ENCODE data around the gene SYPL2. TPM values are rescaled to one million over a fixed set of nuclear protein-coding genes. Genes with fewer than 3 reads are reported as not detected.

The SYPL2 gene
- total and polyA plus RNA-seq, 11 donors: 11.3 to 39.7 (median 25.4) TPM

Other genes with a start within 250 kb of the SYPL2 start
- 10 to 100 TPM in 1 of 9 donors, 1 to 10 TPM in 8; 2.5 to 11.9 (median 8.6) TPM for gene CELSR2, start 217.0 kb upstream of the SYPL2 start, total RNA-seq
- 1 to 10 TPM; 1.6 to 2.1 TPM for gene CELSR2, start 217.0 kb upstream of the SYPL2 start, polyA plus RNA-seq
- gene PSRC1, start 183.4 kb upstream of the SYPL2 start, total RNA-seq: 1 to 10 TPM in 3 of 9 donors, under 1 TPM in 5, not detected in 1; 0.23 to 3.6 (median 0.60) TPM
- 1 to 10 TPM; 1.1 to 1.4 TPM for gene PSRC1, start 183.4 kb upstream of the SYPL2 start, polyA plus RNA-seq
- 1 to 10 TPM in 2 of 9 donors, under 1 TPM in 4, not detected in 3; 0.44 to 2.5 (median 0.54) TPM for gene MYBPHL, start 159.5 kb upstream of the SYPL2 start, total RNA-seq
- under 1 TPM; 0.24 to 0.61 TPM for gene MYBPHL, start 159.5 kb upstream of the SYPL2 start, polyA plus RNA-seq
- 100 to 1,000 TPM in 7 of 9 donors, 10 to 100 TPM in 2; 75.5 to 346 (median 165) TPM for gene SORT1, start 68.6 kb upstream of the SYPL2 start, total RNA-seq
- gene SORT1, start 68.6 kb upstream of the SYPL2 start, polyA plus RNA-seq: 100 to 1,000 TPM in 1 of 2 donors, 10 to 100 TPM in 1; 36.9 to 133 TPM
- gene PSMA5, start 40.1 kb upstream of the SYPL2 start, total RNA-seq: 10 to 100 TPM; 24.3 to 74.9 (median 61.0) TPM
- gene PSMA5, start 40.1 kb upstream of the SYPL2 start, polyA plus RNA-seq: 10 to 100 TPM; 31.5 to 94.7 TPM
- gene ATXN7L2, start 17.4 kb downstream of the SYPL2 start, total RNA-seq: 1 to 10 TPM; 1.2 to 2.8 (median 2.1) TPM
- 1 to 10 TPM; 2.0 to 3.8 TPM for gene ATXN7L2, start 17.4 kb downstream of the SYPL2 start, polyA plus RNA-seq
- 1 to 10 TPM; 3.4 to 8.4 (median 5.1) TPM for gene CYB561D1, start 27.5 kb downstream of the SYPL2 start, total RNA-seq
- 1 to 10 TPM; 2.1 to 8.1 TPM for gene CYB561D1, start 27.5 kb downstream of the SYPL2 start, polyA plus RNA-seq
- gene AMIGO1, start 43.2 kb downstream of the SYPL2 start, total RNA-seq: 10 to 100 TPM in 8 of 9 donors, 1 to 10 TPM in 1; 9.9 to 19.1 (median 14.9) TPM
- gene AMIGO1, start 43.2 kb downstream of the SYPL2 start, polyA plus RNA-seq: 1 to 10 TPM; 4.6 to 6.2 TPM
- under 1 TPM in 6 of 9 donors, not detected in 3; 0.08 to 0.72 (median 0.21) TPM for gene GPR61, start 73.3 kb downstream of the SYPL2 start, total RNA-seq
- under 1 TPM in 1 of 2 donors, not detected in 1; 0.15 TPM for gene GPR61, start 73.3 kb downstream of the SYPL2 start, polyA plus RNA-seq
- gene GNAI3, start 82.1 kb downstream of the SYPL2 start, total RNA-seq: 1 to 10 TPM; 1.5 to 5.4 (median 2.5) TPM
- gene GNAI3, start 82.1 kb downstream of the SYPL2 start, polyA plus RNA-seq: 1 to 10 TPM; 1.6 to 3.0 TPM
- not detected for gene GNAT2, start 153.1 kb downstream of the SYPL2 start, total RNA-seq
- gene GNAT2, start 153.1 kb downstream of the SYPL2 start, polyA plus RNA-seq: not detected
- 10 to 100 TPM in 5 of 9 donors, 1 to 10 TPM in 4; 7.5 to 29.9 (median 10.0) TPM for gene AMPD2, start 153.3 kb downstream of the SYPL2 start, total RNA-seq
- gene AMPD2, start 153.3 kb downstream of the SYPL2 start, polyA plus RNA-seq: 10 to 100 TPM in 1 of 2 donors, 1 to 10 TPM in 1; 7.4 to 17.1 TPM
- 10 to 100 TPM; 29.2 to 48.4 (median 44.5) TPM for gene GSTM4, start 189.6 kb downstream of the SYPL2 start, total RNA-seq
- 10 to 100 TPM; 21.7 to 42.1 TPM for gene GSTM4, start 189.6 kb downstream of the SYPL2 start, polyA plus RNA-seq
- gene GSTM2, start 201.5 kb downstream of the SYPL2 start, total RNA-seq: 10 to 100 TPM; 41.8 to 86.2 (median 62.3) TPM
- 100 to 1,000 TPM in 1 of 2 donors, 10 to 100 TPM in 1; 20.5 to 101 TPM for gene GSTM2, start 201.5 kb downstream of the SYPL2 start, polyA plus RNA-seq
- gene GSTM1, start 221.3 kb downstream of the SYPL2 start, total RNA-seq: 10 to 100 TPM in 5 of 9 donors, not detected in 4; 17.9 to 60.0 (median 26.8) TPM
- 10 to 100 TPM in 1 of 2 donors, under 1 TPM in 1; 0.10 to 39.5 TPM for gene GSTM1, start 221.3 kb downstream of the SYPL2 start, polyA plus RNA-seq
- gene GSTM5, start 245.7 kb downstream of the SYPL2 start, total RNA-seq: 1 to 10 TPM in 7 of 9 donors, under 1 TPM in 1, not detected in 1; 0.58 to 9.0 (median 2.2) TPM
- 1 to 10 TPM in 1 of 2 donors, under 1 TPM in 1; 0.49 to 1.4 TPM for gene GSTM5, start 245.7 kb downstream of the SYPL2 start, polyA plus RNA-seq

Data from heart left ventricle (tissue), 11 donors.